Fibroblast of lung (primary cell): Measurements from ENCODE around the gene GMCL2. TPM values are rescaled to one million over a fixed set of nuclear protein-coding genes. Genes with fewer than 3 reads are reported as not detected.

Source experiments
- DNase-seq, 2 donors: peaks; one replicate each; pipeline versions ENCODE4 v3.0.0 to v3.0.0-alpha.2; 2010; ENCODE audit warnings: low read depth in 2 of 2
- H2AFZ ChIP-seq: 2 replicates; pipeline ENCODE4 v1.5.1; 2012; ENCODE audit warnings: low read length, control low read depth, inconsistent platforms
- H3K27ac ChIP-seq: 2 replicates; pipeline ENCODE4 v1.5.1; 2011; ENCODE audit warnings: low read length, control low read depth; ENCODE audit not compliant: insufficient read depth
- H3K27me3 ChIP-seq: 2 replicates; pipeline ENCODE4 v1.5.1; 2011; ENCODE audit warnings: mild to moderate bottlenecking, low read length; ENCODE audit not compliant: control insufficient read depth, insufficient read depth
- H3K36me3 ChIP-seq: 2 replicates; pipeline ENCODE4 v1.5.1; 2011; ENCODE audit warnings: low read length; ENCODE audit not compliant: control insufficient read depth, insufficient read depth
- H3K4me1 ChIP-seq: 2 replicates; pipeline ENCODE4 v1.5.1; 2011; ENCODE audit warnings: low read length; ENCODE audit not compliant: control insufficient read depth, insufficient read depth; ENCODE audit errors: extremely low read depth
- H3K4me2 ChIP-seq: 2 replicates; pipeline ENCODE4 v1.5.1; 2011; ENCODE audit warnings: low read length, control low read depth; ENCODE audit not compliant: insufficient read depth; ENCODE audit errors: extremely low read depth
- H3K4me3 ChIP-seq, 4 experiments: fragments of 200-600 bp in 1 of 4; sonication (generic) in 1 of 4; replicated peaks in 1 of 4; 2 replicates each; pipeline ENCODE4 v1.5.1; 2011 to 2016; ENCODE audit warnings: low read length in 4 of 4, low read depth in 3 of 4, mild to moderate bottlenecking in 3 of 4, control low read depth in 2 of 4, inconsistent platforms in 1 of 4, mixed read lengths in 1 of 4; ENCODE audit not compliant: insufficient read depth in 1 of 4; ENCODE audit errors: control extremely low read depth in 1 of 4
- H3K79me2 ChIP-seq: 2 replicates; pipeline ENCODE4 v1.5.1; 2012; ENCODE audit warnings: mild to moderate bottlenecking, low read length, inconsistent platforms; ENCODE audit not compliant: control insufficient read depth, insufficient read depth
- H3K9ac ChIP-seq: 2 replicates; pipeline ENCODE4 v1.5.1; 2011; ENCODE audit warnings: mild to moderate bottlenecking, low read length, control low read depth; ENCODE audit not compliant: insufficient read depth
- H3K9me3 ChIP-seq: 2 replicates; pipeline ENCODE4 v1.5.1; 2012; ENCODE audit warnings: low read depth, low read length; ENCODE audit not compliant: control insufficient read depth, insufficient read depth
- H4K20me1 ChIP-seq: 2 replicates; pipeline ENCODE4 v1.5.1; 2011; ENCODE audit warnings: low read length; ENCODE audit not compliant: control insufficient read depth, insufficient read depth; ENCODE audit errors: extremely low read depth
- EZH2 ChIP-seq: IDR thresholded peaks from 2 replicates; pipeline ENCODE4 v1.5.1; 2012; ENCODE audit warnings: low read length, control low read depth, mild to moderate bottlenecking; ENCODE audit errors: missing control alignments
- polyA plus RNA-seq, 2 donors: library from polyadenylated mRNA; depleted of rRNA in 1 of 2; stranded (reverse) in 1 of 2; unstranded in 1 of 2; fragments of >200 nt; gene quantifications; 2 replicates each; pipeline ENCODE4 v1.2.1, GENCODE V29; 2011 to 2012; ENCODE audit warnings: missing spikeins in 1 of 2
- total RNA-seq: library from RNA; depleted of rRNA; stranded (reverse); fragments of >200 nt; gene quantifications from 2 replicates; pipeline ENCODE4 v1.2.1, GENCODE V29; 2014
- TF ChIP-seq, protein P1 (sequence below), 2 donors: IDR thresholded peaks in 1 of 2; conservative IDR thresholded peaks in 1 of 2; 1 replicate in 1 of 2; 2 replicates in 1 of 2; pipeline ENCODE4 v1.5.1; 2011 to 2012; ENCODE audit warnings: low read length in 2 of 2, control low read depth in 1 of 2, inconsistent platforms in 1 of 2, low read depth in 1 of 2, mild to moderate bottlenecking in 1 of 2

The GMCL2 gene
- total and polyA plus RNA-seq, 2 donors (not counting 1 experiment from before 2014, with no cell fraction given), result under 0.01 TPM; not detected in 1

DNA sequence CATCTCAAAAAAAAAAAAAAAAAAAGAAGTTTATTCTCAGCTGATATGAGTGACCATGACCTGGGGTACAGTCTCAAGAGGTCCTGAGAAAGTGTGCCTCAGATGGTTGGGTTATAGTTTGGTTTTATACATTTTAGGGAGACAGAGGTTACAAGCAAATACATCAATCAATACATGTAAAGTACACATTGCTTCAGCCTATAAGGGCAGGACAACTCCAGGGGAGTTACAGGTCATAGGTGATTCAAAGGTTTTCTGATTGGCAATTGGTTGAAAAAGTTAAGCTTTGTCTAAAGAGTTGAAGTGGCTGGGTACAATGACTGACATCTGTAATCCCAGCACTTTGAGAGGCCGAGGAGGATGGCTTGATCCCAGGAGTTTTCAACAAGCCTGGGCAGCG lies 2.3 kb upstream of the GMCL2 start:
- Histone ChIP-seq H3K9ac (no peak overlapping the region), H3K4me2 (no peak overlapping the region), H4K20me1 (no peaks in the 10 kb centered on the region), H3K4me3 (no peak overlapping the region), H3K27me3 (peaks cover 10% of the 10 kb centered on the region), H2AFZ (no peak overlapping the region), H3K4me1 (no peaks in the 10 kb centered on the region), H3K36me3 (no peaks in the 10 kb centered on the region), H3K79me2 (no peaks in the 10 kb centered on the region), H3K27ac (no peak overlapping the region), H3K9me3 (no peaks in the 10 kb centered on the region)
- TF ChIP-seq, protein P1, sequence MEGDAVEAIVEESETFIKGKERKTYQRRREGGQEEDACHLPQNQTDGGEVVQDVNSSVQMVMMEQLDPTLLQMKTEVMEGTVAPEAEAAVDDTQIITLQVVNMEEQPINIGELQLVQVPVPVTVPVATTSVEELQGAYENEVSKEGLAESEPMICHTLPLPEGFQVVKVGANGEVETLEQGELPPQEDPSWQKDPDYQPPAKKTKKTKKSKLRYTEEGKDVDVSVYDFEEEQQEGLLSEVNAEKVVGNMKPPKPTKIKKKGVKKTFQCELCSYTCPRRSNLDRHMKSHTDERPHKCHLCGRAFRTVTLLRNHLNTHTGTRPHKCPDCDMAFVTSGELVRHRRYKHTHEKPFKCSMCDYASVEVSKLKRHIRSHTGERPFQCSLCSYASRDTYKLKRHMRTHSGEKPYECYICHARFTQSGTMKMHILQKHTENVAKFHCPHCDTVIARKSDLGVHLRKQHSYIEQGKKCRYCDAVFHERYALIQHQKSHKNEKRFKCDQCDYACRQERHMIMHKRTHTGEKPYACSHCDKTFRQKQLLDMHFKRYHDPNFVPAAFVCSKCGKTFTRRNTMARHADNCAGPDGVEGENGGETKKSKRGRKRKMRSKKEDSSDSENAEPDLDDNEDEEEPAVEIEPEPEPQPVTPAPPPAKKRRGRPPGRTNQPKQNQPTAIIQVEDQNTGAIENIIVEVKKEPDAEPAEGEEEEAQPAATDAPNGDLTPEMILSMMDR (conservative IDR thresholded peaks at IDR 0.05 in 1 of 2, IDR thresholded peaks at IDR 0.05 in 1 of 2; ENCODE audit: low read depth in 1 of 2, low read length in 2 of 2), result no peak
- no peak for TF ChIP-seq EZH2
- DNase-seq, result no peak

DNA sequence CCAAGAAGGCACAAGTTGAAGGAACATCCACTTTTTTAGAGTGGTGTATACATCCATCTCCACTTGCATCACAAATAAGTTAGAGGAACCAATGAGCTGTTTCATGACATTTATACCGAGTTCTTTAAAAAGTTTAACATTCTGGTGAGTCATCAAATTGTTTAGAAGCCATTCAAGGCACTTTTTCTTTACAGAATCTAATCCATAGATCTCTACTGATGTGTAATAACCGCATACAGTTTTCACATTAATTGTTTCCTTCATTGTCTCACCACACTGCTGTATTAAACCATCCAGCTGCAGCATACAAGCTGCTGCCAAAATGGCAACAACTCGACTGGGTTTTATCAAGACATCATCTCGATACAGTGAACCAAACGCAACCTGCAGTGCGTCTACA lies 744 bp downstream of the GMCL2 start:
- peak overlapping the region in 1 of 4 experiments; percentile 12 for H3K4me3 ChIP-seq
- no peaks in the 10 kb centered on the region for H3K9me3 ChIP-seq
- no peaks in the 10 kb centered on the region for H3K4me1 ChIP-seq
- no peak overlapping the region for H3K27ac ChIP-seq
- H3K36me3 ChIP-seq, result no peaks in the 10 kb centered on the region
- peak; percentile 63 to 65 for DNase-seq
- H3K27me3 ChIP-seq, result no peaks in the 10 kb centered on the region
- H3K79me2 ChIP-seq, result no peaks in the 10 kb centered on the region
- no peak overlapping the region for H3K9ac ChIP-seq
- H2AFZ ChIP-seq, result no peak overlapping the region
- no peak for TF ChIP-seq EZH2
- TF ChIP-seq, protein P1 (conservative IDR thresholded peaks at IDR 0.05 in 1 of 2, IDR thresholded peaks at IDR 0.05 in 1 of 2; ENCODE audit: low read depth in 1 of 2, low read length in 2 of 2), result no peak
- H4K20me1 ChIP-seq, result no peaks in the 10 kb centered on the region
- H3K4me2 ChIP-seq, result no peak overlapping the region

DNA sequence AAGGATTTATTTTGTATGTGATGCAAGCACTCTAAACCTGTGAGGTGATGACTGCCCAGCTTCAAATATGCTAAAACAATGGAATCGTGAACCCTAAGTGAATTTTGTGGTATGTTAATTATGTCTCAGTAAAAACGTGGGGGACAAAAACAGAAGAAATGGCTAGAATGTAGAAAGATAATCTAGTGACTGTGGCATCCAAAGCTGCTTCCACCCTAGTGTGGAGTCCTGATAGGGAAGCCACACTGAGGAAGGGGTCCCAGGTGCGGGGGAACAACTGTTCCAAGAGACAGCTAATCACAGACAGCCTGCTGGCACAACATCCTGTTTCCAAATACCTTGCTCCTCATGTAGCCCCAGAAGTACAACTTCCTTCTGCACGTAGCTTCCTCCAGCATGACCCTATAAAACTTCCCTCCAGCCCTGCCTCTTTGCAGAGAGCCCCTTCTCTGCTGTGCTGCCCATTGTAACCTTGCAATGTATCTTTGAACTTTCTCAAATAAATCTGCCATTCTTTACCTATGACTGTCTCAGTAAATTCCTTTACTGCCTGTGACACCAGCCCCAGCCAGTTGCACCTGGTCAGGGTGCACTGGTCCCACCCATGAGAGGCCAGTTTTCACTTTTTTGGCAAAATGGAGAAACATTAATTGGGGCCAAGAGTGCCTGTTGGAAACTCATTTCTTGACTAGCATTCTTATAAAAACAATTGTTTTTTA lies 4.9 kb downstream of the GMCL2 start:
- no peak overlapping the region for H2AFZ ChIP-seq
- H3K79me2 ChIP-seq, result no peaks in the 10 kb centered on the region
- TF ChIP-seq, protein P1 (conservative IDR thresholded peaks at IDR 0.05 in 1 of 2, IDR thresholded peaks at IDR 0.05 in 1 of 2; ENCODE audit: low read depth in 1 of 2, low read length in 2 of 2), result no peak
- TF ChIP-seq EZH2, result no peak
- no peak overlapping the region for H3K27ac ChIP-seq
- peaks cover 3% of the 10 kb centered on the region for H3K27me3 ChIP-seq
- H4K20me1 ChIP-seq, result no peaks in the 10 kb centered on the region
- no peak overlapping the region for H3K4me2 ChIP-seq
- no peak overlapping the region for H3K4me3 ChIP-seq
- no peaks in the 10 kb centered on the region for H3K36me3 ChIP-seq
- no peaks in the 10 kb centered on the region for H3K9me3 ChIP-seq
- H3K9ac ChIP-seq, result no peak overlapping the region
- no peak for DNase-seq
- no peaks in the 10 kb centered on the region for H3K4me1 ChIP-seq
